T-helper 2 cell treated with Interferon-gamma antibody and Interleukin-4, amounts not matched to agents 5 μg/mL and 100 μg/mL, for 36 hours (primary cell): ENCODE data around the gene RIPOR3.
A peak's percentile ranks its signal among the peaks of the same experiment; 100 is the strongest.

Experiments used
- DNase-seq: peaks from one replicate; pipeline ENCODE4 v3.0.0; 2021; ENCODE audit warnings: low spot score
- H3K27ac Mint-ChIP-seq: one replicate; pipeline ENCODE4 v1.8.0; 2021; ENCODE audit warnings: mild to moderate bottlenecking, mixed read lengths
- H3K27me3 Mint-ChIP-seq: one replicate; pipeline ENCODE4 v1.8.0; 2021; ENCODE audit warnings: low read depth, mixed read lengths
- H3K36me3 Mint-ChIP-seq: one replicate; pipeline ENCODE4 v1.8.0; 2021; ENCODE audit warnings: low read depth, mixed read lengths
- H3K4me1 Mint-ChIP-seq: one replicate; pipeline ENCODE4 v1.8.0; 2021; ENCODE audit warnings: low read depth, mixed read lengths
- H3K4me3 Mint-ChIP-seq: one replicate; pipeline ENCODE4 v1.8.0; 2022; ENCODE audit warnings: mild to moderate bottlenecking, moderate library complexity, mixed read lengths
- H3K9me3 Mint-ChIP-seq: one replicate; pipeline ENCODE4 v1.8.0; 2021; ENCODE audit warnings: mixed read lengths

The RIPOR3 gene

DNA sequence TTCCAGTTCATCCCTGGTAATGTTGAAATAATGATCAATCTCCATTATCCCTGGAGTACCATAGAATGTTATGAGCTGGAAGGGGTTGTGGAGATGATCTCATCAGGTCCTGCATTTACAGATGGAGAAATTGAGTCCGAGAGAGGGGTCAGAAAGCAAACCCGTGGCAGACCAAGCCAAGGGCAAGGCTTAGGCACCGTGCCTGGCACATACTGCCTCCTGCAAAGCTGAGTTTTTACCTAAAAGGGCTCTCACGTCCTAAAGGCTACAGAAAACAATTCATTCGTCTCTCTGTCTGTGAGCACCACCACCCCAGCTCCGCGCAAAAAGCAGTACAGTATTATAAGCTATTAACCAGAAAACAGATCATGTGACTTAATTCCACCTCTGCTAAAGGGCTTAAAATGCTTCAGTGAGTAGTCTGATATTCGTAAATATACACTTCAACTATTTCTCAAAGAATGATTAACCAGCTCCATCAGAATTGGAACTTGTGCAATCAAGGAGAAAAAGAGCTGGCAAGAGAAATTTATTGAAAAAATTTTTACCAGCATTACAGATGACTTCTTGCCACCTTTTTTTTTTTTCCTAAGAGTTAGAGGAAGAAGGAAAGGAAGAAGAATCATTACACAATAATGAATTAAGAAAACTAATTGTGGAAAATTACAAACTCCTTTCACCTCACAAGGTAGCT, 36.6 kb upstream of the RIPOR3 start:
- Mint-ChIP-seq H3K36me3 (no peaks in the 10 kb centered on the region), H3K4me1 (peaks cover 14% of the 10 kb centered on the region), H3K4me3 (no peak overlapping the region), H3K27ac (no peak overlapping the region), H3K9me3 (no peaks in the 10 kb centered on the region), H3K27me3 (no peaks in the 10 kb centered on the region)
- DNase-seq: no peak

DNA sequence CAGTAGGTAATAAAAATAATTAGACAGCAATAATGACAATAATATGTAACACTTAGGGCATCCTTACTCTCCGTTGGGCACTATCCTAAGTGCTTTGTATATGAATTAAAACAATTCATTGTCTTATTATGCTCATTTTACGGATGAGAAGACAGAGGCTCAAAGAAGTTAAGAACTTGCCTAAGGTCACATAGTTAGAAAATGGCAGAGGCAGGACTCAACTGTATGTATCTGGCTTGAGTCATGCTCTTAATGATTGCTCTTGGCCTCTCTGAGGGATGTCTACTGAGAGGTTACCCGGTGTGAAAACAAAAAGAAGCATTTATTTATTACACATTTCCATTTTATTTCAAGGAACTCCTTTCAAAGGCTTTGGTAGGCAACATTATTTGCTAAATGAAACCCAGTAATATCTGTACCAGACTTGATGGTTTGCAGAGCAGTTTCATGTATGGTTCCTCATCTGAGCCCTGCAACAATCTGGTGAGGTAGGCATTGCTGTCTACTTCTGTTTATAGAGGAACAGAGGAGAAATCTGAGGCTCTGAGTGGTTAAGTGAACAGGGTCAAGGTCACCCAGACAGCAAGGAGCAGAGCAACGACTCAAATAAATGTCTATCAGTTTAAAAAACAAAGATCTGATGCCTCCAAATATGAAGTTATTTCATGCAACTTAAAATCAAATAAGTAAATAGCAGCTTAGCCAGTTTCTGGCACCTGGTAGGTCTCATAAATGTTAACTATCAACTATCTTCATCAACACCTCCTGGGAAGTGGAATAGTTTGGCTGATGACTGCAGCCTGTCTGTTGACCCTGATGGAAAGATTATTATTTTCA, 35.8 kb upstream of the RIPOR3 start:
- no peak for DNase-seq
- H3K27ac Mint-ChIP-seq: no peak overlapping the region
- no peak overlapping the region for H3K4me3 Mint-ChIP-seq
- no peaks in the 10 kb centered on the region for H3K27me3 Mint-ChIP-seq
- peaks cover 6% of the 10 kb centered on the region for H3K4me1 Mint-ChIP-seq
- no peaks in the 10 kb centered on the region for H3K9me3 Mint-ChIP-seq
- no peaks in the 10 kb centered on the region for H3K36me3 Mint-ChIP-seq

DNA sequence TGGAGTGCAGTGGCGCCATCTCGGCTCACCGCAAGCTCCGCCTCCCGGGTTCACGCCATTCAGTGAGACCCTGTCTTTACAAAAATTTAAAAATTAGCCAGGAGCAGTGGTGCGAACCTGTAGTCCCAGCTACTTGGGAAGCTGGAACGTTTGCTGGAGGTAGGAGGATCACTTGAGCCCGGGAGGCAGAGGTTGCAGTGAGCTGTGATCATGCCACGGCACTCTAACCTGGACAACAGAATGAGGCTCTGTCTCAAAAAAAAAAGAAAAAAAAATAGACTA, 34.3 kb upstream of the RIPOR3 start:
- H3K4me3 Mint-ChIP-seq: no peak overlapping the region
- no peak overlapping the region for H3K27ac Mint-ChIP-seq
- no peak for DNase-seq
- no peaks in the 10 kb centered on the region for H3K9me3 Mint-ChIP-seq
- H3K4me1 Mint-ChIP-seq: peaks cover 3% of the 10 kb centered on the region
- H3K27me3 Mint-ChIP-seq: no peaks in the 10 kb centered on the region
- H3K36me3 Mint-ChIP-seq: no peaks in the 10 kb centered on the region

DNA sequence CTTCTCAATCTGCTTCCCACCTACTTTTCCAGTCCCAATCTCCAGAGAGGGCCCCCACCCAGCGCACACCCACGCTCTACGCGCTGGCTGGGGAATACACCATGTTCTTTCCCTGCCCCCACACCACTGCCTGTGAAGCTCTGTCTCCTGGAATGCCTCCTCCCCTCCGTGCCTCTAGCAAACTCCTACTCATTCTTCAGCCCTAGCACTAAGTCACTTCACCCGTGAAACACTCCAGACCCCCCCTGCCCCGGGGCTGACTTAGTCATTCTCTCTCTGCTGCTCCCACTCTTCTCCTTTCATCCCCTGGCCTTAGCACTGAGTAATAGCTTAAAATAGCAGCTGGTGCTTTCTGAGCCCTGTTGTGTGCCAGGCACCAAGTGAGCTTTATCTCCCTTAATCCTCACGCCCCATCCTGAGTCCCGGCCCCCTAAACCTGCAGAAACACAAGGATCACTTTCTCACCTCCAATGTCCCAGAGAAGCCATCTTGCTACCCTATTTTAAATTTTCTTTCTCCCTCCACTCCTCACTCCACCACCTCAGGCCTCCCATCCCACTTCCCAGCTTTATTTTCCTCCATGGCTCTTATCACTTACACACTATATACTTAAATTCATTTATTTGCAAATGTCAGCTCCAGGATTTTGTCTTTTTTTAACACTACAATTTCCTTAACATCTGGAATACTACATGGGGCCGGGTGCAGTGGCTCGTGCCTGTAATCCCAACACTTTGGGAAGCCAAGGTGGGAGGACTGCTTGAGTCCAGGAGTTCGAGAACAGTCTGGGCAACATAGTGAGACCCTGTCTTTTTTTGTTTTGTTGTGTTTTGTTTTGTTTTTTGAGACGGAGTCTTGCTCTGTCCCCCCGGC, 33.7 kb upstream of the RIPOR3 start:
- Mint-ChIP-seq H3K27ac (no peak overlapping the region), H3K9me3 (no peaks in the 10 kb centered on the region), H3K36me3 (no peaks in the 10 kb centered on the region), H3K4me1 (no peaks in the 10 kb centered on the region), H3K27me3 (no peaks in the 10 kb centered on the region), H3K4me3 (no peak overlapping the region)
- peak; percentile 81 for DNase-seq

DNA sequence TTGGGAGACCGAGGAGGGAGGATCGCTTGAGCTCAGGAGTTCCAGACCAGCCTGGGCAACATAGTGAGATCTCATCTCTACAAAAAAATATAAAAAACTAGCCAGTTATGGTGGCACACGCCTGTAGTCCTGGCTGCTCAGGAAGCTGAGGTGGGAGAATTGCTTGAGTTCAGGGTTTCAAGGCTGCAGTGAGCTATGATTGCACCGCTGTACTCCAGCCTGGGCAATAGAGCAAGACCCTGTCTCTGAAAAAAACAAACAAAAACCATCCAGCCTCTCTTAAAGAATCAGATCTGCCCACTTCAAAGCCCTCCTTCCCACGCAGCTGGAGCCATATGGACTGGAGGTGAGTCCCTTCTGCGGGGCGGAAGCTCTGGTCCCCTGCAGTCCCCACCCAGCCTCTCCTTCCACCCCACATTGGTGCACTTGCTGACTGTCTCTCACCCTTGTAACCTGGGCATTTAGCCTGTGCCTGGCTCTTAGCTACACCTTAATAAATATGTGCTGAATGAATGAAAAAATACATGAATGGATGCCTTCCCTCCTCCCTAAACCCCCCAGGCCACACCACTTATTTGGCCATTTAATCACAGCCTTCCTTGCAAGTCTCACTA, 32.9 kb upstream of the RIPOR3 start:
- Mint-ChIP-seq H3K27ac (no peak overlapping the region), H3K4me1 (no peaks in the 10 kb centered on the region), H3K4me3 (no peak overlapping the region), H3K9me3 (no peaks in the 10 kb centered on the region), H3K36me3 (no peaks in the 10 kb centered on the region), H3K27me3 (no peaks in the 10 kb centered on the region)
- no peak for DNase-seq

DNA sequence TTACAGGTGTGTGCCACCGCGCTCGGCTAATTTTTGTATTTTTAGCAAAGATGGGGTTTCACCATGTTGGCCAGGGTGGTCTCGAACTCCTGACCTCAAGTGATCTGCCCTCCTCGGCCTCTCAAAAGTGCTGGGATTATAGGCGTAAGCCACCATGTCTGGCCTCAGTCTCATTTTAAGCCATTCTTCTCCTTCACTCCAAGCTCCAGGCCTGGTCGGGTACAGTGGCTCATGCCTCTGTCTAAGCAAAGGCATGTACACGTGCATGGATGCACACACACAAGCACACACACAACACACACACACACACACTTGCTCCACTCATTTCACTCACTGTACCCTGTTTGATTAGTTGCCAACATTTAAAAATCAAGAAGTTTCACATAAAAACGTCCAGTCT, 32.3 kb upstream of the RIPOR3 start:
- no peak for DNase-seq
- no peaks in the 10 kb centered on the region for H3K36me3 Mint-ChIP-seq
- H3K9me3 Mint-ChIP-seq: no peaks in the 10 kb centered on the region
- no peaks in the 10 kb centered on the region for H3K4me1 Mint-ChIP-seq
- no peaks in the 10 kb centered on the region for H3K27me3 Mint-ChIP-seq
- no peak overlapping the region for H3K27ac Mint-ChIP-seq
- no peak overlapping the region for H3K4me3 Mint-ChIP-seq

DNA sequence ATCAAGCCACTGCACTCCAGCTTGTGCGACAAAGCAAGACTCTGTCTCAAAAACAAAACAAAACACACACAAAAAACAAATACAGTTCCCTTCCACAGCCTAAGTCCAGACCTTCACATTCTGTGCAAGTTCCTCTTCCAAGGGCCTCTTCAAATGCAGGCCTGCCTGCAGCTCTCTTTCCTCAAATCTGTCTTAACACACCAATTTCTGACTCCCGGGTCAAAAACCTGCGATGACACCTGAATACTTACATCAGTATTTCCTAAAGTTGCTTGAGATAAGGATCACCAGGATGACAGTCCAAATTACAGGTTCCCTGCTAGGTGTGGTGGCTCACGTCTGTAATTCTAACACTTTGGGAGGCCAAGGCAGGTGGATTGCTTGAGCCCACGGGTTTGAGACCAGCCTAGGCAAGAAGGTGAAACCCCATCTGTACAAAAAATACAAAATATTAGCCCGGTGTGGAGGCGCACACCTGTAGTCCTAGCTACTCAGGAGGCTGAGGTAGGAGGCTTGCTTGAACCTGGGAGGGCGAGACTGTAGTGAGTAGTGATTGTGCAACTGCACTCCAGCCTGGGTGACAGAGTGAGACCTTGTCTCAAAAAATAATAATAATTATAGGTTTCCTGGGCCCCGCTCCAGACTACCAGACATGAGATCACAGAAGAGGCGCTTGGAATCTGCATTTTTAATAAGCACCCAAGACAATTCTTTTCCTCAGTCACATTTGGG, 31.2 kb upstream of the RIPOR3 start:
- Mint-ChIP-seq H3K27me3 (peaks cover 2% of the 10 kb centered on the region), H3K4me1 (no peaks in the 10 kb centered on the region), H3K36me3 (no peaks in the 10 kb centered on the region), H3K27ac (no peak overlapping the region), H3K9me3 (no peaks in the 10 kb centered on the region), H3K4me3 (no peak overlapping the region)
- no peak for DNase-seq

DNA sequence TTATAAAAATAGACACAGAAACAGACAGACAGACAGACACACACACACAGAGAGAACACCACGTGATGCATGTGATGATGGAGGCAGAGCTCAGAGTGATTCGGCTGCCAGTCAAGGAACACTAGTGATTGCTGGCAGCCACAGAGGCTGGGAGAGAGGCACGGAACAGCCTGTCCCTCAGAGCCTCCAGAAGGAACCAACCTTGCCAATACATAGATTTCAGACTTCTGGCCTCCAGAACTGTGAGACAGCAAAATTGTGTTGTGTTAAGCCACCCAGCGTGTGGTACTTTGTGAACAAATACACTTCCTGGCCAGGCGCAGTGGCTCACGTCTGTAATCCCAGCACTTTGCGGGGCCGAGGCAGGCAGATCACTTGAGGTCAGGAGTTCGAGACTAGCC, 30.5 kb upstream of the RIPOR3 start:
- no peaks in the 10 kb centered on the region for H3K36me3 Mint-ChIP-seq
- no peaks in the 10 kb centered on the region for H3K4me1 Mint-ChIP-seq
- DNase-seq: no peak
- H3K9me3 Mint-ChIP-seq: no peaks in the 10 kb centered on the region
- H3K27me3 Mint-ChIP-seq: peaks cover 2% of the 10 kb centered on the region
- no peak overlapping the region for H3K27ac Mint-ChIP-seq
- no peak overlapping the region for H3K4me3 Mint-ChIP-seq

DNA sequence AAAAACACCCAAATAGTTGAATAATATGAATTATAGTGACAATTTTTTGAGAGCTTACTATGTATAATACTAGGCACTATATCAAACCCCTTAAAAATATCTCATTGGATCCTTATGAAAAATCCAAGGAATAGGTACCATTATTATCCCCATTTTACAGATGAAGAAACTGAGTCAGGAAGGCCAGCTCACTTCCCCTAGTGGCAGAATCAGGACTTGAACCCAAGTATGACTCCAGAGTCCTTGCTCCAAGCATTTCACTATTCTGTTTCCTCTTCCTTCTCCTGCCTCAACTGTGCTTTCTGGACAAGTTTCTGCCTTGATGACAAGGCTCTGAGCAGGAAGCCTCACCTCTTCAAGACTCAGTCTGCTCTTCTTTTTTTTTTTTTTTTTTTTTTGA, 29.2 kb upstream of the RIPOR3 start:
- Mint-ChIP-seq H3K4me3 (no peak overlapping the region), H3K4me1 (no peaks in the 10 kb centered on the region), H3K27ac (no peak overlapping the region), H3K27me3 (peaks cover 4% of the 10 kb centered on the region), H3K9me3 (no peaks in the 10 kb centered on the region), H3K36me3 (no peaks in the 10 kb centered on the region)
- no peak for DNase-seq

DNA sequence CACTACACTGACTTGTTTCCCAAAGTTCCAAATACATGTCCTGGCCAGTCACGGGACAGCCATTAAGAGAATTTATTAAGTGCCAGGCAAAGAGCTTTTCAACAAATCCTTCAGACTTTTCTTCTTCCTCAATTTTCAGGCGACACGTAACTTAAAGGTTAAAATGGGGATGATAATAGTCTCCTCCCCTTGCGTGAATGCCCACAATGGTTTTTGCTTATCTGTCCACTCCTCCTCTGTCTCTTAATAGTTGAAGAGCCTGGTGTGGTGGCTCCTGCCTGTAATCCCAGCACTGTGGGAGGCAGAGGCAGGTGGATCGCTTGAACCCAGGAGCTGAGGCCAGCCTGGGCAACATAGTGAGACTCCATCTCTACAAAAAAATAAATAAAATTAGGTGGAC, 28.7 kb upstream of the RIPOR3 start:
- no peak overlapping the region for H3K4me3 Mint-ChIP-seq

DNA sequence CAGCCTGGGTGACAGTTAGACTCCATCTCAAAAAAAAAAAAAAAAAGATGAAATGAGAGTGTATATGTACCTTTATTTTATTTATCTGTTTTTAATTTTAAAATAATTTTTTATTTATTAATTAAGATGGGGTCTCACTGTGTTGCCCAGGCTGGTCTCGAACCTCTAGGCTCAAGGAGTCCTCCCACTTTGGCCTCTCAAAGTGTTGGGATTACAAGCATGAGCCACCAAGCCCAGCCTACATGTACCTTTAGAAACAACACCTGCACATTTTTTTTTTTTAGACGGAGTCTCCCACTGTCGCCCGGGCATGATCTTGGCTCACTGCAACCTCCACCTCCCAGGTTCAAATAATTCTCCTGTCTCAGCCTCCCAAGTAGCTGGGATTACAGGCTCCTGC, 28.0 kb upstream of the RIPOR3 start:
- Mint-ChIP-seq H3K36me3 (no peaks in the 10 kb centered on the region), H3K27ac (no peak overlapping the region), H3K4me3 (no peak overlapping the region), H3K4me1 (no peaks in the 10 kb centered on the region), H3K27me3 (peaks cover 4% of the 10 kb centered on the region), H3K9me3 (no peaks in the 10 kb centered on the region)
- DNase-seq: no peak

More for the DNA sequence above, 28.7 kb upstream of the RIPOR3 start:
- no peak for DNase-seq
- Mint-ChIP-seq H3K9me3 (no peaks in the 10 kb centered on the region), H3K4me1 (no peaks in the 10 kb centered on the region), H3K36me3 (no peaks in the 10 kb centered on the region), H3K27ac (no peak overlapping the region), H3K27me3 (peaks cover 4% of the 10 kb centered on the region)

DNA sequence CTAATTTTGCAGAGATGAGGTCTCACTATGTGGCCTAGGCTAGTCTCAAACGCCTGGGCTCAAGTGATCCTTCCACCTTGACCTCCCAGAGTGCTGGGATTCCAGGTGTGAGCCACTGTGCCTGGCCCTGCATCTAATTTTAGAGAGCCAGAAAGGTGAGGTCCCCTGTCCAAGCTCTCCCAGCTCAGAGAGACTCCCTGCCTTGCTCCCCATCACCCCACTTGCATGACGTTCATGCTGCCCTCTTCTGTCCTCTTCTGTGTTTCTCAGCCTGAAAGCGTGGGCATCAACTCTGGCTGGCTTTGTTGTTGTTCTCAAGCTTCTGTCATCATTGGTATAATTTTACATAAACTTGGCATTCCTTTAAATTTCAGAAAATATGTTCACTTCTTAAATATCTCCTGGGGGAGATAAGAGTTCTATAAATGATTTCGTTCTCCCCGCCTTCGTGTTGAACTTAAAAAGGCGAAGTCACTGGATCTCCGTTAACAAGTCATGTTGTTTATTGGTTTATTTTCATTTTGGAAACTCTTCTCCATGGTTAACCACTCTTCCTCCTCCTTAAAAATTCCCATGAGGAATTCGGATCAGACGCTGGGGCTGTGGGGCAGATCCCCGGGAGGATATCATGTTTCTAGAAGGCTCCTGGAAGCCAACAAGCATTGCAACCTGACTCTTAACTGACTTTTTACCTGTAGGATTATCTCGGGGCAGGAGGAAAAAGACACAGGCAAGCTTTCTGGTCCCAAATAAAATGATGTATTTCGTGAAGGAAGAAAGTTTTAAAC, 26.8 kb upstream of the RIPOR3 start:
- no peak overlapping the region for H3K27ac Mint-ChIP-seq
- no peaks in the 10 kb centered on the region for H3K36me3 Mint-ChIP-seq
- DNase-seq: no peak
- H3K9me3 Mint-ChIP-seq: no peaks in the 10 kb centered on the region
- H3K4me3 Mint-ChIP-seq: no peak overlapping the region
- H3K27me3 Mint-ChIP-seq: peaks cover 6% of the 10 kb centered on the region
- no peaks in the 10 kb centered on the region for H3K4me1 Mint-ChIP-seq

DNA sequence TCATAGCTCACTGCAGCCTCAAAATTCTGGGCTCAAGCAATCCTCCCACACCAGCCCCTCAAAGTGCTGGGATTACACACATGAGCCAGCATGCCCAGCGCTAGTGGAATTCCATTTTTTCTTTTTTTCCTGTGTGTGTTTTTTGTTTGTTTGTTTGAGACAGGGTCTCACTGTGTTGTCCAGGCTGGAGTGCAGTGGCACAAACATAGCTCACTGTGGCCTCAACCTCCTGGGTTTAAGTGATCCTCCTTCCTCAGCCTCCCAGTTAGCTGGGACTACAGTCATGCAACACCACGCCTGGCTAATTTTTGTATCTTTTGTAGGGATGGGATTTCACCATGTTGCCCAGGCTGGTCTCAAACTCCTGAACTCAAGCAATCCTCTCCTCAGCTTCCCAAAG, 26.0 kb upstream of the RIPOR3 start:
- no peak for DNase-seq
- H3K4me1 Mint-ChIP-seq: no peaks in the 10 kb centered on the region
- no peak overlapping the region for H3K4me3 Mint-ChIP-seq
- H3K27ac Mint-ChIP-seq: no peak overlapping the region
- H3K36me3 Mint-ChIP-seq: no peaks in the 10 kb centered on the region
- H3K9me3 Mint-ChIP-seq: no peaks in the 10 kb centered on the region
- peaks cover 8% of the 10 kb centered on the region for H3K27me3 Mint-ChIP-seq
